Measurements from ENCODE around the gene ATXN2.
"Not testable (repeated sequence)": the region's sequence is repeated elsewhere in the genome, so short reads cannot be mapped to it uniquely, and the experiment has no call there.

ATXN2 gene

GRCh38 chr12:111507258-111507657, 91.9 kb downstream of the ATXN2 start:
- not testable (repeated sequence) for DNase-seq; H3K4me1 ChIP-seq (ENCODE audit: low read length); H3F3A ChIP-seq (ENCODE audit: insufficient read depth, low read length); H3K9me3 ChIP-seq (replicated peaks; ENCODE audit: insufficient read depth, low read length); H3K4me3 ChIP-seq (ENCODE audit: low read length); H3K79me2 ChIP-seq (ENCODE audit: low read length); H3K27me3 ChIP-seq (replicated peaks; ENCODE audit: insufficient read depth, low read length); H2AFZ ChIP-seq (ENCODE audit: low read length); H3K27ac ChIP-seq (ENCODE audit: low read length); H4K20me1 ChIP-seq (ENCODE audit: insufficient read depth, low read length); H3K9me2 ChIP-seq (replicated peaks; ENCODE audit: insufficient read depth, low read length); H3K4me2 ChIP-seq (ENCODE audit: low read depth, low read length); H3K9ac ChIP-seq (ENCODE audit: low read length); H3K36me3 ChIP-seq (replicated peaks; ENCODE audit: insufficient read depth, low read length)

GRCh38 chr12:111506260-111506659, 92.9 kb downstream of the ATXN2 start:
- H2AFZ ChIP-seq (ENCODE audit: low read length) = no peak overlapping the region
- no peaks in the 10 kb centered on the region for H3K36me3 ChIP-seq (replicated peaks; ENCODE audit: insufficient read depth, low read length)
- H3F3A ChIP-seq (ENCODE audit: insufficient read depth, low read length) = no peaks in the 10 kb centered on the region
- no peaks in the 10 kb centered on the region for H3K79me2 ChIP-seq (ENCODE audit: low read length)
- H3K4me3 ChIP-seq (ENCODE audit: low read length) = no peak overlapping the region
- no peaks in the 10 kb centered on the region for H3K27me3 ChIP-seq (replicated peaks; ENCODE audit: insufficient read depth, low read length)
- no peak overlapping the region for H3K9ac ChIP-seq (ENCODE audit: low read length)
- H3K9me2 ChIP-seq (replicated peaks; ENCODE audit: insufficient read depth, low read length) = no peaks in the 10 kb centered on the region
- DNase-seq = no peak
- TF ChIP-seq CTCF (IDR thresholded peaks at IDR 0.05; ENCODE audit: low read length) = no peak
- no peak for TF ChIP-seq EZH2phosphoT487 (IDR thresholded peaks at IDR 0.05; ENCODE audit: low read length)
- no peak for TF ChIP-seq EZH2 (optimal IDR thresholded peaks at IDR 0.05; ENCODE audit: low read depth, low read length)
- no peaks in the 10 kb centered on the region for H3K4me1 ChIP-seq (ENCODE audit: low read length)
- no peaks in the 10 kb centered on the region for H3K9me3 ChIP-seq (replicated peaks; ENCODE audit: insufficient read depth, low read length)
- H4K20me1 ChIP-seq (ENCODE audit: insufficient read depth, low read length) = no peaks in the 10 kb centered on the region
- no peak overlapping the region for H3K4me2 ChIP-seq (ENCODE audit: low read depth, low read length)
- no peak overlapping the region for H3K27ac ChIP-seq (ENCODE audit: low read length)

- Histone ChIP-seq H3K4me2 (ENCODE audit: low read depth, low read length) (no peak overlapping the region), H4K20me1 (ENCODE audit: insufficient read depth, low read length) (no peaks in the 10 kb centered on the region), H2AFZ (ENCODE audit: low read length) (no peak overlapping the region), H3F3A (ENCODE audit: insufficient read depth, low read length) (no peaks in the 10 kb centered on the region), H3K9me2 (replicated peaks; ENCODE audit: insufficient read depth, low read length) (no peaks in the 10 kb centered on the region), H3K4me3 (ENCODE audit: low read length) (no peak overlapping the region), H3K27me3 (replicated peaks; ENCODE audit: insufficient read depth, low read length) (no peaks in the 10 kb centered on the region), H3K9me3 (replicated peaks; ENCODE audit: insufficient read depth, low read length) (no peaks in the 10 kb centered on the region), H3K36me3 (replicated peaks; ENCODE audit: insufficient read depth, low read length) (no peaks in the 10 kb centered on the region), H3K79me2 (ENCODE audit: low read length) (no peaks in the 10 kb centered on the region), H3K27ac (ENCODE audit: low read length) (no peak overlapping the region), H3K9ac (ENCODE audit: low read length) (no peak overlapping the region), H3K4me1 (ENCODE audit: low read length) (no peaks in the 10 kb centered on the region)
- TF ChIP-seq EZH2 (optimal IDR thresholded peaks at IDR 0.05; ENCODE audit: low read depth, low read length) (no peak), CTCF (IDR thresholded peaks at IDR 0.05; ENCODE audit: low read length) (no peak), EZH2phosphoT487 (IDR thresholded peaks at IDR 0.05; ENCODE audit: low read length) (no peak)
- DNase-seq = no peak
Observed at GRCh38 chr12:111505601-111506036, 93.5 kb downstream of the ATXN2 start.

- Histone ChIP-seq H2AFZ (ENCODE audit: low read length) (no peak overlapping the region), H3K9ac (ENCODE audit: low read length) (no peak overlapping the region), H4K20me1 (ENCODE audit: insufficient read depth, low read length) (no peaks in the 10 kb centered on the region), H3K4me1 (ENCODE audit: low read length) (no peaks in the 10 kb centered on the region), H3K79me2 (ENCODE audit: low read length) (no peaks in the 10 kb centered on the region), H3K27me3 (replicated peaks; ENCODE audit: insufficient read depth, low read length) (no peaks in the 10 kb centered on the region), H3K36me3 (replicated peaks; ENCODE audit: insufficient read depth, low read length) (no peaks in the 10 kb centered on the region), H3K27ac (ENCODE audit: low read length) (no peak overlapping the region), H3F3A (ENCODE audit: insufficient read depth, low read length) (no peaks in the 10 kb centered on the region), H3K9me3 (replicated peaks; ENCODE audit: insufficient read depth, low read length) (no peaks in the 10 kb centered on the region), H3K4me2 (ENCODE audit: low read depth, low read length) (no peak overlapping the region), H3K9me2 (replicated peaks; ENCODE audit: insufficient read depth, low read length) (no peaks in the 10 kb centered on the region), H3K4me3 (ENCODE audit: low read length) (no peak overlapping the region)
- DNase-seq = no peak
- TF ChIP-seq EZH2 (optimal IDR thresholded peaks at IDR 0.05; ENCODE audit: low read depth, low read length) (no peak), EZH2phosphoT487 (IDR thresholded peaks at IDR 0.05; ENCODE audit: low read length) (no peak), CTCF (IDR thresholded peaks at IDR 0.05; ENCODE audit: low read length) (no peak)
Observed at GRCh38 chr12:111503116-111503515, 96.0 kb downstream of the ATXN2 start.

Data from MM.1S (cell line).